ENCODE data around the gene KCNH3. TPM values are rescaled to one million over a fixed set of nuclear protein-coding genes. Genes with fewer than 3 reads are reported as not detected.

Gene KCNH3
- total RNA-seq, 6 experiments from 2014 or later: 0.09 to 0.25 (median 0.16) TPM; not detected in 3

DNA sequence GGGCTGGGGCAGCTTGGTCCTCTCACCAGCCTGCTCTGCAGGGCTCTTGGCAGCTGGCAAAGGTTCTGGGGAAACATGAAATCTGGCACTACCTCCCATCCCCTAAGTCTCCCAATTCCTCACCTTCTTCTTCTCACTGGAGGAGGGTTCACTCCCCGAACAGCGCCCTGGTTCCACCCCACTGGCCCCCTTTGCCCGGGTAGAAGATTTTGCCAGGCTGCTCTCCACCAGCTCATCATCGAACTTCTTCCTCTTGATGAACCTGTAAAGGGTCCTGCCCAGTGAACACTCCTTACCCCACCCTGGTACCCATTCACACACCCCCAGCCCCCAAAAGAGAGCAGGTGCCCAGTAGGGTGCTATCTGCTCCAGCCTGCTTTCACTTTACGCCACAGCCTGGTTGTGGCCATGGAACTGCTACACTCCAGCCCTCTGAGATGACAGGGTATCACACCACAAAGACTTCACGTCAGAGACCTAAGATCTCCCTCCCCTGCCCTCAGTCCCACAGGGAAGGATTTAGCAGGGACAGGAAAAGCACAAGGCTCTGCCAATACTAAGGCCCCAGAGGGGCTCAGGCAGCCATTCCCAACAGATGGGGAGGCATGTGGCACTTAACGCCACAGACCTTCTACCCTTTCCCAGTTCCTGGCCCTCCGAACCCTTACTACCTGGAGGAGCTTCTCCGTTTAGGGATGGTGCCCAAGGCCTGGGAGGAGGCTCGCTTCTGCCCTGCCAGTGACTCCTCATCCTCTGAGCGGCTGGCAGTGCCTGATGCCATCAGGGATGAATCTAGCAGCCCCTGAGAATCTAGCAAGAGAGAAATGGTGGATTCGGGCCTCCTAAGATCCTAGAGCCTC lies 26.8 kb downstream of the KCNH3 start:
- no peak for DNase-seq
- WGBS (ENCODE audit: insufficient coverage, low coverage, low lambda C conversion rate, missing lambda C conversion rate): 92% methylated on average over 6 of the region's 12 CpGs

DNA sequence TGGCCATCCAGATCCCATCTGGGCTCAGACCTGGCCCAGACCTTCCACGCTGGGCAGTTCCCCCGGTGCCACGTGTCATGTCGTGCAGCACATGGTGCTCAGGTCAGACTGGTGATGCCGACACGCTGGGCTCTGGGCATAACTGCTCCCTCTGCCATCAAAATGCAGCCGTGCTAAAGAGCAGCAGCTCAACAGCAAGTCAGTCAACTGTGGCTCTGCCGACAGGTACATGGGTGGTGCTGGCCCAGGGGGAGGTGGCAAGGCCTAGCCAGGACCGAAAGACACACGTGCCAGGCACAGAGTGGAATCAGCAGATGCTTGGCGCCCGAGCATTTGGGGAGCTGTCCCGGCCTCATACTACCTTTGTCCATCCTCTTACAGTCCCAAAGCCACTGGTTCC lies 27.5 kb downstream of the KCNH3 start:
- TF ChIP-seq POLR2A (IDR thresholded peaks at IDR 0.05) (no peak), CTCF (IDR thresholded peaks at IDR 0.05) (no peak)
- no CpG with 5 or more reads among the region's 13 CpGs for WGBS (ENCODE audit: insufficient coverage, low coverage, low lambda C conversion rate, missing lambda C conversion rate)
- H3K9me3 ChIP-seq: no peaks in the 10 kb centered on the region
- H3K36me3 ChIP-seq: peaks cover 0 to 38% (median 20%) of the 10 kb centered on the region in 4 donors
- no peaks in the 10 kb centered on the region for H3K27me3 ChIP-seq
- peaks cover 0 to 18% (median 0%) of the 10 kb centered on the region in 4 donors for H3K4me1 ChIP-seq
- no peak overlapping the region for H3K27ac ChIP-seq
- intact Hi-C loops (cut with DNase I): no loop called here
- no peak for ATAC-seq
- no peak overlapping the region for H3K4me3 ChIP-seq
- no peak for DNase-seq

More for the DNA sequence above, 26.8 kb downstream of the KCNH3 start:
- peaks cover 0 to 18% (median 0%) of the 10 kb centered on the region in 4 donors for H3K4me1 ChIP-seq
- peaks cover 0 to 43% (median 22%) of the 10 kb centered on the region in 4 donors for H3K36me3 ChIP-seq
- no peaks in the 10 kb centered on the region for H3K27me3 ChIP-seq
- TF ChIP-seq CTCF (IDR thresholded peaks at IDR 0.05) (no peak), POLR2A (IDR thresholded peaks at IDR 0.05) (no peak)
- no peak overlapping the region for H3K4me3 ChIP-seq
- no peak overlapping the region for H3K27ac ChIP-seq
- H3K9me3 ChIP-seq: no peaks in the 10 kb centered on the region
- intact Hi-C loops (cut with DNase I): no loop called here
- no peak for ATAC-seq

DNA sequence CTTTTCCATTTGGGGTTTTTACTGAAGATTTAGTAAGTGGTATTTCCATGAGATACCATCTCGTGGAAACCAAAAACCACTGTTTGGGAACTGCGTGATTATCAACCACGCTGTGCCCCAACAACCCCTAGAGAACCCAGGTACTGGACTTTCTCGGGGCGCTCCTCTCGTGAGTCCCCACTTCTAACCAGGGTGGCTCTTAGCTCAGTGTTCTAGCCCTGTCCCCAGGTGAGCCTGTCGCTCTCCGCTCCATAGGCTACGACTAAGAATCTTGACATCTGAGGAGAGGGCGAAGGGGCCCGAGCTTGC lies 28.4 kb downstream of the KCNH3 start:
- TF ChIP-seq POLR2A (IDR thresholded peaks at IDR 0.05) (no peak), CTCF (IDR thresholded peaks at IDR 0.05) (no peak)
- peak in 1 of 4 donors; percentile 7 for ATAC-seq

DNA sequence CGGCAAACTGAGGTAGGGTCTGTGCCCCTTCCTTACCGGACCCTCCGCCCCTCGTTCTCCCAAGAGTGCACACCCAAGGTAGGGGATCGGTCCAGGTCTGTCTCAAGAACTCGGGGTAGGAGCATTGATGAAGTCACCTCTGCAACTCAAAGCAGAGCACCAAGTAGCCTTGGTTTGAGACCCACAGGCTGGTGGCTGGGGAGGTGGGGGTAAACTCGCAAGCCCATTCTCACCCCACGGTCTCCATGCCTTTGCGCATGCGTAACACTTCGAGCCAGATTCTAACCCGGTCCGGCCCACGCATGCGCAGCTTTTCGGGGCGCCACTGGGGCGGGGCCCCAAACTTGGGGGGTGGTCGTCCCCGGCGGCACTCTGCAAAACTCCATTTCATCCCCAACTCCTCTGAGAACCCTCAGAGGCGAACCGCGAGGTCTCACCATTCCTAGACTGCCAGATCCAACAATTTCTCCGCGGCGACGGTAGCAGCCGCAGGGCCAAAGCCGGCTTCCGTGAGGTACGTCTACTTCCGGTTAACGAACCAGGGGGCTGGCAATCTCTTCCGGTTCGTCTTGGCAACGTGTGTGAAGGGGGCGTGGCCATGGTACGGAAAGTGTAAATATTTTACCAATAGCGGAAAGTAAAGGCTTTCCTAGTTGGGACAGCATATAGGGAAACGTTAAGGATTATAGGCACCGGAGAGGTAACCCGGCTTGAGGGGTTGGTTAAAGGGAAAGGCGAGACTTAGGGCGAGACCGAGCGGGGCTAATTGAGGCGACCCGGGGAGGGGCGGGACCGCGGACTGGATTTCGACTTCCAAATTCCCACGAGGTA lies 29.0 kb downstream of the KCNH3 start, which contains the start of gene MCRS1:
TSS of gene MCRS1 (minus strand) at position 532 of the 831 bp plus-strand sequence. CDS start 1,411 bp downstream, outside the sequence.
- TF ChIP-seq CTCF (IDR thresholded peaks at IDR 0.05) (no peak), POLR2A (IDR thresholded peaks at IDR 0.05) (peak; percentile 60)
- peaks cover 0 to 25% (median 13%) of the 10 kb centered on the region in 4 donors for H3K36me3 ChIP-seq
- H3K4me3 ChIP-seq: peak within 1 kb of the TSS; percentile 88 to 97 (median 90)
- DNase-seq (peak; percentile 85 to 92 (median 91)), ATAC-seq (peak; percentile 90 to 98 (median 96))
- WGBS (ENCODE audit: insufficient coverage, low coverage, low lambda C conversion rate, missing lambda C conversion rate): under 1% methylated on average over 38 of the region's 54 CpGs
- intact Hi-C loops (cut with DNase I): no loop called here
- H3K9me3 ChIP-seq: no peaks in the 10 kb centered on the region
- H3K4me1 ChIP-seq: peaks cover 0 to 18% (median 0%) of the 10 kb centered on the region in 4 donors
- H3K27me3 ChIP-seq: no peaks in the 10 kb centered on the region
- H3K27ac ChIP-seq: peak within 1 kb of the TSS; percentile 77 to 88 (median 87)

More for the DNA sequence above, 28.4 kb downstream of the KCNH3 start:
- H3K27me3 ChIP-seq: no peaks in the 10 kb centered on the region
- DNase-seq: no peak
- H3K27ac ChIP-seq: peak overlapping the region in 1 of 3 donors; percentile 88
- H3K4me1 ChIP-seq: peaks cover 0 to 18% (median 0%) of the 10 kb centered on the region in 4 donors
- 5% methylated on average over 9 of the region's 11 CpGs for WGBS (ENCODE audit: insufficient coverage, low coverage, low lambda C conversion rate, missing lambda C conversion rate)
- H3K4me3 ChIP-seq: peak overlapping the region; percentile 88 to 97 (median 90)
- intact Hi-C loops (cut with DNase I): no loop called here
- H3K36me3 ChIP-seq: peaks cover 0 to 30% (median 15%) of the 10 kb centered on the region in 4 donors
- no peaks in the 10 kb centered on the region for H3K9me3 ChIP-seq

All from right lobe of liver (tissue), 6 donors.